Left colon (tissue), 2 donors: ENCODE measurements around the gene GTF2A1L. TPM values are rescaled to one million over a fixed set of nuclear protein-coding genes. Genes with fewer than 3 reads are reported as not detected.
"Not testable (repeated sequence)": the region's sequence is repeated elsewhere in the genome, so short reads cannot be mapped to it uniquely, and the experiment has no call there.

Experiments used
- ATAC-seq: fragments of 200-7000 bp; cut with Tn5 transposase; one replicate; pipeline ENCODE4 v1.9.1; 2020; ENCODE audit warnings: mild to moderate bottlenecking, moderate library complexity
- DNase-seq, 2 donors: peaks; one replicate each; pipeline ENCODE4 v3.0.0-alpha.2; 2020
- intact Hi-C, 2 donors: fragments of 100-400 bp; cut with DNase I in 1 of 2; cut with micrococcal nuclease in 1 of 2; formaldehyde crosslinking; loops; one replicate each; pipeline versions ENCODE4 v1.11.2 to v1.14.0; 2022; cut with DNase I, micrococcal nuclease
- long read RNA-seq: library from polyadenylated mRNA; unstranded; transcript quantifications from one replicate; pipeline ENCODE4 v2.0.0, GENCODE V29; 2021
- total RNA-seq, 2 donors: library from RNA; stranded (reverse); fragmentation: NEBNext Ultra II Directional; extraction: Animal tissue kit (Norgen Biotek cat#: 25700); gene quantifications; one replicate each; pipeline ENCODE4 v1.2.1, GENCODE V29; 2021
- donor health status: DM: no; HTN: no; CAD: no.
- donor health status: DM: yes; HTN: yes; CAD: no.

Gene GTF2A1L, protein sequence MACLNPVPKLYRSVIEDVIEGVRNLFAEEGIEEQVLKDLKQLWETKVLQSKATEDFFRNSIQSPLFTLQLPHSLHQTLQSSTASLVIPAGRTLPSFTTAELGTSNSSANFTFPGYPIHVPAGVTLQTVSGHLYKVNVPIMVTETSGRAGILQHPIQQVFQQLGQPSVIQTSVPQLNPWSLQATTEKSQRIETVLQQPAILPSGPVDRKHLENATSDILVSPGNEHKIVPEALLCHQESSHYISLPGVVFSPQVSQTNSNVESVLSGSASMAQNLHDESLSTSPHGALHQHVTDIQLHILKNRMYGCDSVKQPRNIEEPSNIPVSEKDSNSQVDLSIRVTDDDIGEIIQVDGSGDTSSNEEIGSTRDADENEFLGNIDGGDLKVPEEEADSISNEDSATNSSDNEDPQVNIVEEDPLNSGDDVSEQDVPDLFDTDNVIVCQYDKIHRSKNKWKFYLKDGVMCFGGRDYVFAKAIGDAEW
- total RNA-seq, result not detected
- long read RNA-seq, result 0 reads

DNA sequence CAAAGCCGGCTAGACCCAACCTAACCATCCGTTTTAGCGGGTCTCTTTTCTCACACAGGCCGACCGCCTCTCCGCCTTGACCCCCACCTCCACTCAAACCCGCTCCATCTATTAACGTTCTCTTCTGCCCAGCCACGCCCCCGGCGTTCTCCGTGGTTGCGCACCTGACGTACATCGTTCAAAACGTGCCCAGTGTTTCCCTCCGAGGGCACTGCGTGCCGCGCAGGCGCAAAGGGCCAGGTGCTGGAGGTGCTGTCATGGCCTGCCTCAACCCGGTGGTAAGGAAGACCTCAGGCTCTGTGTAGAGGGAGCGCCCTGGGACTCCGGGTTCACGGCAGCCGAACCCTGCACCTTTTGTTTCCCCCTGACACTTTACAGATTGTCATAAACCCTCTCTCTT, at the start of gene GTF2A1L:
GTF2A1L (plus strand) TSS at position 239 of the 400 bp plus-strand sequence; CDS start at position 258, 19 bp downstream.
- no peak for DNase-seq
- no peak for ATAC-seq
- intact Hi-C loops, result no loop called here

DNA sequence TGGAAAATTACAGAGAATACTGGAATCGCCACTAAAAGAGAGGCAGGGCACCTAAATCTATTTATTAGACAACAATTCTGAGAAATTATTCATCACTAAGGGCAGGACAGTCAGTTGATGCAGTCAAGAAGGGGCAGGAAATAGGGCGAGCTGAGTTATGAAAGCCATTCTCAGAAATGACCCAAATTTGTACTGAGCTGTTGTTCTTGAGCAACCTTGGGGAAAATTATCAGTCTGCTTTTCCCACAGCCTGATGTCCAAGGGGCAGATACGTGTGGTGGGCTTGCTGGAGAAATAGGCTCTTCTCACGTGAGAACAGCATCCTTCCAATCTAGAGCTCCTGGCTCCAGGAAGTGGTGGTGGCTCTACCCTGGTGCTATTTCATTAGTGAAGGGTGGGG, 49.1 kb upstream of the GTF2A1L start:
- intact Hi-C loops, result no loop called here
- ATAC-seq (no peak), DNase-seq (no peak)

DNA sequence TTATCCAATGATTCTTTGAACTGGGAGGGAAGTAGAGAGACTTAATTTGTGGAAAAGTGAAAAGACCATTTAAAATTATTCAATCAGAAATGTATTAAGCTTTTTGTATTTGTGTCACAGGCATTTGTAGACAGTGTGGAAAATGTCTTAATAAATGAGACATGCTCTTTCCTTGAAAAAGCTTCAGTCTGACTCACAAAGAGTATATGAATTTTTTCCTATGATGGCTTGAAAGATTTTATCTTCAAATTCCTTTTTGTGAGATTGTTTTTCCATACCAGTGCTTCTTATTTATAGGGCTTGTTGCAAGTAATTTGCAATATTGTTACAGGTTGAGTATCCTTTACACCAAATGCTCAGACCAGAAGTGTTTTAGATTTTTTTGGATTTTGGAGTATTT, 48.2 kb upstream of the GTF2A1L start:
- ATAC-seq (no peak), DNase-seq (no peak)
- intact Hi-C loops, result no loop called here

DNA sequence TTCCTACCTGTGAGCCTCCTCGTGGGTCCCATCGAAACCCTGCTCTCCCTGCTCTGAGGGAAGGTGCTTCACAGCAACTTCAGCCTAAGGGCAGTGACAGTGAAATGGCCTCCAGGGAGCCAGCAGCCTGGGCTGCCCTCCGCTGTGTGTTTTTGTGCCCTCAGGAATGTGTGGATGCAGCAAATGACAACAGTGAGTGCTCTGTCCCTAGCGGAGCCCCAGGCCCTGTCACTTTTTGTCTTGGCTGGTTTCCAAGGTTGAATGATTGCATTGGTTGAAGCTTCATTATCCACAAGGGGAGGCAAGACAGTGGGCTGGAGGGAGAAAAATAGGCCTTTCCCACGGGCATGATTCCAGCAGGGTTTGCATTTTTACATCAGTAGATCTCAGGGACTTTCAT, 44.8 kb upstream of the GTF2A1L start:
- intact Hi-C loops, result no loop called here
- DNase-seq (no peak), ATAC-seq (no peak)

GRCh38 chr2:48574353-48575287, 43.0 kb upstream of the GTF2A1L start:
- no peak for ATAC-seq
- DNase-seq, result no peak
- intact Hi-C loops, result no loop called here

- intact Hi-C loops, result no loop called here
- ATAC-seq, result no peak
- no peak for DNase-seq
Observed at GRCh38 chr2:48578313-48578712, 39.3 kb upstream of the GTF2A1L start.

DNA sequence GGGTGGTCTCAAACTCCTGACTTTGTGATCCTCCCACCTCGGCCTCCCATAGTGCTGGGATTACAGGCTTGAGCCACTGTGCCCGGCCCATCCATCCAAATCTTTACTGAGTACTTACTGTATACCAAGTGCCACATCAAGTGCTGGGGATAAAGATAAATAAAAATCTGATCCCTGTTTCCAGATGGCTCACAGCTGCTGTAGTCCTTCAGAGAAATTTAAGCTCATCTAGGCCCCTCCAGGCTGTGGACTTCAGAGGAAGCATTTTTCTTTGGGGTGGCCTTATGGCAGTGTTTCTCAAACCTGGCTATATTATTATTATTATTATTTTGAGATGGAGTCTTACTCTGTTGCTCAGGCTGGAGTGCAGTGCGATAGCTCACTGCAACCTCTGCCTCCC, 33.7 kb upstream of the GTF2A1L start:
- no peak for DNase-seq

DNA sequence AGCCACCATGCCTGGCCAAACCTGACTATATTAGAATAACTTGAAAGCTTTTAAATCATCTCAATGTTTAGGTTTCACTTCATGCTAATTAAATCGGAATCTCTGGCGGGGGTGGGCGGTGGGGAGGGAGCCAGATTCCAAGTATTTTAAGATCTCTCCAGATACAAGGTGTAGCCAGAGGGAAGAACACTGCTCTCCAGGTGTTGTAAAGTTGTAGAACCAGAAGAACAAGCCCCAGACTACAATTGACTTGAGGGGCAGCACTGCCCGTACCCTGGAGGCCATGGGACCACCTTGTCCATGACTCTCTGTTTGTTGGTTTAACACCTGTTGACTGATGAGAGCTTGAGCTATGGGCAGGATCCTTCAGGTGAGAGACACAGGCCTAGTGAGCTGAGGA, 33.1 kb upstream of the GTF2A1L start:
- ATAC-seq, result no peak
- DNase-seq, result no peak
- intact Hi-C loops, result loop anchor here in 1 of 2 donors (10.0 kb wide), 1 partner anchor 110 kb away; no protein-coding TSS in a partner anchor

More for the DNA sequence above, 33.7 kb upstream of the GTF2A1L start:
- intact Hi-C loops, result loop anchor here in 1 of 2 donors (10.0 kb wide), 1 partner anchor 109 kb away; no protein-coding TSS in a partner anchor
- ATAC-seq, result no peak

DNA sequence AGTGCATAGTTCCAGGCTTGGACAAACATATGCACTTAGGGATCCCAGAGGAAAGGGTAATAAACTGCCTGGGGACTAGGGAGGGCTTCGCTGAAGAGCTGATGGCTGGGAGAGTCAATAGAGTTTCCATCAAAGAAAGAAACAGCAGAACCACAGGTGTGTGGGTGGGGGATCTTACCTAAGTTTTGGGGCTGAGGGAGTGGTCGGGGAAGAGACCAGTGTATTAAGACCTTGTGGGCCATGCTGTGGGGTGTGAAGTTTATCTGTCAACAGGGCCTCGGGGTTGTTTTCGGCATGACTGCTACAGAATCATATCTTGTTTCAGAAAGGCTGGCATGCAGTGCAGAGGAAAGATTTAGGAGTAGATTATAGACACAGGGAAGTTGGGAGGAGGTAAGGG, 31.2 kb upstream of the GTF2A1L start:
- ATAC-seq, result no peak
- intact Hi-C loops, result loop anchor here in 1 of 2 donors (10.0 kb wide), 1 partner anchor 112 kb away; no protein-coding TSS in a partner anchor
- no peak for DNase-seq

DNA sequence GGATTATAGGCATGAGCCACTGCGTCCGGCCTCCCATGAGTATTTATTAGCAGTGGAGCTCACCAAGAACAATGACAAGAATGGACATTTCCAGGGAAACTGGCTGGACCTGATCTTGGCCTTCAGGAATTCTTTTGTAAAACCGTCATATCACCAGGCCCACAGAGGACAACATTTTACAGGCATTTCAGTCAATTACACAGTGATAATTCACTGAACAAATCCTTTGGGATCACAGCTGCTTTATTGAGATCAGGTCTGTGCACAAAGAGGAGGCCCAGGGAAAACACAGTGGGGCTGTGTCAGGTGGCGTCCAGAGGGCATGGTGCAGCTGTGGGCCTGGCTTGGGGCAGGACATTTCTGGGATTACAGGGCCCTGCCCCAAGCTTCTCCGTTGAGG, 30.1 kb upstream of the GTF2A1L start:
- ATAC-seq (no peak), DNase-seq (no peak)
- intact Hi-C loops, result loop anchor here in 1 of 2 donors (10.0 kb wide), 1 partner anchor 113 kb away; no protein-coding TSS in a partner anchor

DNA sequence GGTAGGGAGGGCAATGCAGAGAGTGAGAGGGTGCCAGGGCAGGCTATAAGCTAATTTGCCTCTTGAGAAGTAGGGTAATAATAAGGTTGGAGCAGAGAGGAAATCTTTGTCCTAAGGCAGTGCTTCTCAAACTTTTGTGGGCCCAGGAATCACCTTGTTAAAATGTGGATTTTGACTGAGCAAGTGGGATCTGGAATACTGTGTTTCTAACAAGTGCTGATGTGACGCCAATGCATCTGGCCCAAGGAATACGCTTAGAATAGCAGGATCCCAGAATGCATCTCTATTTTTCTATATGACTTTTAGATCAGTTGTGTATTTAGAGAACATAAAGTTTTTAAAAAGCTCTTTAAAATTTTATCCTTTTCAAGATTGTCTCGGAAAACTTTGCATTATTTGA, 29.7 kb upstream of the GTF2A1L start:
- no peak for DNase-seq
- ATAC-seq, result no peak
- intact Hi-C loops, result loop anchor here in 1 of 2 donors (10.0 kb wide), 1 partner anchor 113 kb away; no protein-coding TSS in a partner anchor

- ATAC-seq, result no peak
- intact Hi-C loops, result loop anchor here in 1 of 2 donors (10.0 kb wide), 1 partner anchor 114 kb away; no protein-coding TSS in a partner anchor
- DNase-seq, result no peak
Observed at GRCh38 chr2:48588745-48589144, 28.9 kb upstream of the GTF2A1L start.

- intact Hi-C loops, result loop anchor here in 1 of 2 donors (10.0 kb wide), 1 partner anchor 114 kb away; no protein-coding TSS in a partner anchor
- DNase-seq, result peak in 1 of 2 donors; percentile 11
- no peak for ATAC-seq
Observed at GRCh38 chr2:48589170-48589767, 28.4 kb upstream of the GTF2A1L start.

DNA sequence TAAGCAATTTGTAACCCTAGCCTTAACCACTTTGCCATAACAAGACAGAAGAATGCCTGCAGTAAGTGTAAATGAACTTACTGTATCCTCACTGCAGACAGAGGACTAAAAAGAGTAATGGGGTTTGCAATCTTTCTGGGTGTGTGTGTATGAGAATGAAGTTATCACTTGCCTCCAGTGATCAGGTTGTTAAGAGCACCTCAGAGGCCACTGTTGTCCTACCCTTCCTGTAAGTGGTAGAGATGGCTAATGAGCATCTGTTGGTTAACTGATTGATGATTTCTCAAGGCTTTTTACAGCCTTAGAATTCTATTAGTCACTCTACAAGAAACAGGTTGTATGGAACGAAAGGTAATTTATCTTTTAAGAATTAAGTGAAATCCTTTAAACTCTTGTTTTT, 27.6 kb upstream of the GTF2A1L start:
- ATAC-seq, result no peak
- no peak for DNase-seq
- intact Hi-C loops, result no loop called here

DNA sequence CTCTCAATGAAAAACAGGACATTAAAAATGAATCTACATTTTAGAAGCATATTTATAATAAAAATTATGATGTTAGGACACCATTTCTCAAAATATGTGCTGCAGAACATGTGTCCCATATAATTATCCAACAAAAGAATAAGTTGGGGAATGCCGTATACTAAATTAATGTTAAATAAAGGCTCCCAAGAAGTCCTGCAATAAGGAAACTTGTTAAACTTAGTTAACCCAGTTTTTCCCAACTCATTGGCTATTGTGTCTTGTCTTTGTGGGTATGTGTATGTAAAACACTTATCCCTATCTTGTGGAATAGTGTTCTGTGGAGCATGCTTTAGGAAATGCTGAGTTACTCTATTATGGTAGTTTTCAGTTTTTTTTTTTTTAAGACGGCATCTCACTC, 25.6 kb upstream of the GTF2A1L start:
- intact Hi-C loops, result no loop called here
- ATAC-seq (no peak), DNase-seq (no peak)

- ATAC-seq, DNase-seq, intact Hi-C loops: not testable (repeated sequence)
Observed at GRCh38 chr2:48596751-48597150, 20.9 kb upstream of the GTF2A1L start.

DNA sequence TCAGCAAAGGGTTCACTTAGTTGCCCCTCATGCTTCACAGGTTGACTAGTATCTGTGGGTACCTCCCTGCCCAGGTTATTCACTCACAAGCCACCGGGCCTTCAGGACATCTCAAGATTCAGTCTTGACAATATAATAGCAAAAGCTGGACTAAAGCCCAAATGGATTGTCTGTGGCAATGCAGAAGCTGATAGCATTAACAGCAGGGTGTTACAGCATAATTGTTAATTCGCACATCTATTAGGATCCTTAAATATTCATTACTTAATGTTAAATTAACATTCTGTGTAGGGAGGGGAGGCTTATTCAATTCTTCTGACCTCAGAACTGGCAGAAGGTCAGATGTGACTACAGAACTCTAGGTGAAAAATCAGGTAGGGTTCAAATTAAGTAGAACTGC, 20.2 kb upstream of the GTF2A1L start:
- intact Hi-C loops, result no loop called here
- ATAC-seq, result no peak
- DNase-seq, result no peak

DNA sequence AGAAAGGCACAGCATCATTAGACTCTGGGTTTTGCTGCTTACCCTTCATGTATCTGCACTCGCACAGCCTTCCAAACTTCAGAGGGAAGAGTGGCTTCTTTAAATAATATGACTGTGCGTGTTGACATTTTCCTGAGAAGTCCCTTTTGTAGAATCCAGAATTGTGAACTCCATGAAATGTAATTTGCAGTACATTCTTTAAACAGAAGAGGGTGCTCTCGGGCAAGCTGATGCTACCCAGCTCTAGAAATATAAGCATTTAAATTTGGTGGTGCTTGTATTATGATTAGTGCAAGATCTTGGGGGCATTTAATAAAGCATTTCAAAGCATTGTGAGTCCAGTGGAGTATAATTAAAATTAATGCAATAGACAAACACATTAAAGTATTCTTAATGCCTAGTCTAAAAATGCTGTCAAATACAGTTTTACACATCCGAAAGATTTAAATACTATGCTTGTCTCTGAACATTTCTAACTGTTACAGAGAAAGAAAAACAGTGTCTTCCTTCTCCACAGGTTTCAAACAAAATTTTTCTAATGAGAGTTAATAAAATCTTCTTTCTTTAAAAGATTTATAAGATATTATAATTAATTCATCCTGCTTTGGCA, 17.3 kb upstream of the GTF2A1L start:
- DNase-seq, result no peak
- intact Hi-C loops, result no loop called here
- ATAC-seq, result peak; percentile 45
